Fibroblast of villous mesenchyme (primary cell): ENCODE measurements around the gene ATXN2L. TPM values are rescaled to one million over a fixed set of nuclear protein-coding genes. Genes with fewer than 3 reads are reported as not detected.
A peak's percentile ranks its signal among the peaks of the same experiment; 100 is the strongest.
"Not testable (repeated sequence)": the region's sequence is repeated elsewhere in the genome, so short reads cannot be mapped to it uniquely, and the experiment has no call there.

Experiments
- DNase-seq: peaks from one replicate; pipeline ENCODE4 v3.0.0-alpha.2; 2010; ENCODE audit warnings: low read depth
- H3K4me3 ChIP-seq: 2 replicates; pipeline ENCODE4 v1.5.1; 2011; ENCODE audit warnings: low read depth, mild to moderate bottlenecking, low read length
- CTCF ChIP-seq: IDR thresholded peaks from 2 replicates; pipeline ENCODE4 v1.5.1; 2012; ENCODE audit warnings: low read depth, mild to moderate bottlenecking, low read length; ENCODE audit not compliant: insufficient read depth
- total RNA-seq: library from RNA; depleted of rRNA; stranded (reverse); fragments of >200 nt; gene quantifications from 2 replicates; pipeline ENCODE4 v1.2.3, GENCODE V29; 2012

ATXN2L gene
- 51.4 and 60.2 TPM in 2 replicates for total RNA-seq

- peak; percentile 97 for DNase-seq
- H3K4me3 ChIP-seq = peak within 1 kb of the TSS; percentile 91
- TF ChIP-seq CTCF = no peak
Observed at GRCh38 chr16:28822520-28823290, at the start of gene ATXN2L. Gene ATXN2L, plus strand, starts transcription at chr16:28822999. Its CDS starts 261 bp downstream, at chr16:28823260.

- DNase-seq, H3K4me3 ChIP-seq: not testable (repeated sequence)
Observed at GRCh38 chr16:28781697-28782096, 41.1 kb upstream of the ATXN2L start.

GRCh38 chr16:28782357-28782756 is 40.4 kb upstream of the ATXN2L start:
- not testable (repeated sequence) for H3K4me3 ChIP-seq, DNase-seq

- peak; percentile 38 for TF ChIP-seq CTCF
- DNase-seq = peak; percentile 79
- H3K4me3 ChIP-seq = not testable (repeated sequence)
Observed at GRCh38 chr16:28802235-28803019, 20.4 kb upstream of the ATXN2L start.

GRCh38 chr16:28807445-28808120 is 15.2 kb upstream of the ATXN2L start:
- not testable (repeated sequence) for DNase-seq, H3K4me3 ChIP-seq

- no peak overlapping the region for H3K4me3 ChIP-seq
- DNase-seq = no peak
- TF ChIP-seq CTCF = no peak
Observed at GRCh38 chr16:28820016-28820415, 2.8 kb upstream of the ATXN2L start.

GRCh38 chr16:28820546-28820945 is 2.3 kb upstream of the ATXN2L start:
- H3K4me3 ChIP-seq, DNase-seq: not testable (repeated sequence)

- DNase-seq = peak; percentile 12
- TF ChIP-seq CTCF = no peak
- H3K4me3 ChIP-seq = peak overlapping the region; percentile 91
Observed at GRCh38 chr16:28821874-28822519, 802 bp upstream of the ATXN2L start.
